A673 (cell line): ENCODE data around the gene PIK3R1.

Experiments used
- EZH2 ChIP-seq: fragments of 200-600 bp; sonication (generic); IDR thresholded peaks from 2 replicates; pipeline ENCODE4 v1.6.1; 2017; ENCODE audit warnings: borderline replicate concordance, low read depth, mild to moderate bottlenecking, mixed read lengths, antibody characterized with exemption, low read length; ENCODE audit not compliant: poor library complexity, severe bottlenecking
- TF ChIP-seq, protein P1 (sequence below): fragments of 300-800, 200-600 bp; sonication (generic); conservative IDR thresholded peaks from 2 replicates; pipeline ENCODE4 v1.5.1; 2017; ENCODE audit warnings: low read depth, mild to moderate bottlenecking, antibody characterized with exemption, low read length, moderate library complexity, mixed read lengths

DNA sequence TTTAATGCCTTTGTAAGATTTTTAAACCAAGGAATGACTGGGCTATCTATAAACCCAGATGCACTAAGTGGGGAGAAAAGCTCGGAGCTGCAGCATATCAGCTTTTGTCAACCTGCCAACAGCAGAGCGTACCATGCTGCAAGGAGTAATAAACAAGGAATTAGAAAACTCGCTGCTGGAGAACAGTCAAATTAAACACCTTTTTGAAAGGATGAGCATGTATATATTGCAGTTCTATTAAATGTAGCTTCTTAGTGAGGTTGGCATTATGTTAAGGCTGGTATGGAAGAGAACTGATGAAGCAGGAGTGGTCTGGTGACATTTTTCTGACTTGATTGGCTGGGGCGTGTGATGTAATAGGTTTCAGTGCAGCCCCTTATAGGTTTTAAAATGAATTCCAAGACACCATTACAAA lies 74.7 kb downstream of the PIK3R1 start:
- TF ChIP-seq, protein P1, sequence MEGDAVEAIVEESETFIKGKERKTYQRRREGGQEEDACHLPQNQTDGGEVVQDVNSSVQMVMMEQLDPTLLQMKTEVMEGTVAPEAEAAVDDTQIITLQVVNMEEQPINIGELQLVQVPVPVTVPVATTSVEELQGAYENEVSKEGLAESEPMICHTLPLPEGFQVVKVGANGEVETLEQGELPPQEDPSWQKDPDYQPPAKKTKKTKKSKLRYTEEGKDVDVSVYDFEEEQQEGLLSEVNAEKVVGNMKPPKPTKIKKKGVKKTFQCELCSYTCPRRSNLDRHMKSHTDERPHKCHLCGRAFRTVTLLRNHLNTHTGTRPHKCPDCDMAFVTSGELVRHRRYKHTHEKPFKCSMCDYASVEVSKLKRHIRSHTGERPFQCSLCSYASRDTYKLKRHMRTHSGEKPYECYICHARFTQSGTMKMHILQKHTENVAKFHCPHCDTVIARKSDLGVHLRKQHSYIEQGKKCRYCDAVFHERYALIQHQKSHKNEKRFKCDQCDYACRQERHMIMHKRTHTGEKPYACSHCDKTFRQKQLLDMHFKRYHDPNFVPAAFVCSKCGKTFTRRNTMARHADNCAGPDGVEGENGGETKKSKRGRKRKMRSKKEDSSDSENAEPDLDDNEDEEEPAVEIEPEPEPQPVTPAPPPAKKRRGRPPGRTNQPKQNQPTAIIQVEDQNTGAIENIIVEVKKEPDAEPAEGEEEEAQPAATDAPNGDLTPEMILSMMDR = no peak
- TF ChIP-seq EZH2 = no peak
